Frontal cortex (tissue), 4 donors: Measurements from ENCODE around the gene UTP15. TPM values are rescaled to one million over a fixed set of nuclear protein-coding genes. Genes with fewer than 3 reads are reported as not detected.
A peak's percentile ranks its signal among the peaks of the same experiment; 100 is the strongest.

Experiments used
- DNase-seq, 2 donors: peaks; one replicate each; pipeline ENCODE4 v3.0.0; 2012; ENCODE audit warnings: low spot score in 2 of 2
- FAIRE-seq: peaks from 2 replicates; lab custom pipeline; 2012; peaks lifted over from hg19 to GRCh38; lab: Jason Lieb, UNC
- total RNA-seq: library from RNA; depleted of rRNA; stranded (reverse); fragments of >200 nt; gene quantifications from one replicate; pipeline ENCODE4 v1.2.3, GENCODE V29; 2014
- donor health status: control.
- donor health status: control.
- donor health status: control.

Gene UTP15
- total RNA-seq, 1 donor from 2014 or later: 31.4 TPM

- DNase-seq (no peak), FAIRE-seq (no peak)
These were observed 6.6 kb upstream of the UTP15 start for GRCh38 chr5:73558950-73559349.

DNA sequence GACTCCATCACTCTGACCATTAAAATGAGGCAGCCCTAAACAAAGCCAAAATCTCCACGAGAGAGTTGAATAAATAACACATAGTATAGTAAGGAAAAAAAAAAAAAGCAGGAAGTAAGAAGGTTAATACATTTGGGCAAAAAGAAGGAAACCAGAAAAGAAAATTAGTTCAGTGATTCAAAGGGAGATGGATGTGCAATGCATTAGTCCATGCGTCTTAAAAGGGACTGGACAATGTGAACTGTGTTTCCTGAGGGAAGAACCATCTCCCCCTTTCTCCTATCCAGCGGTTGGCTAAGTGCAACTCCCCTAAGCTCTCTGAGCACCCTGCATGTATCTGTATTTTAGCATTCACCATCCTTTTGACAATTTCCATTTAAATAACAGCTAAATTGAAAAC is 1.5 kb upstream of the UTP15 start:
- no peak for FAIRE-seq
- DNase-seq: no peak

GRCh38 chr5:73564675-73565074 is 868 bp upstream of the UTP15 start:
- no peak for FAIRE-seq
- no peak for DNase-seq

GRCh38 chr5:73565969-73566547 is 515 bp downstream of the UTP15 start:
- DNase-seq (no peak), FAIRE-seq (no peak)

GRCh38 chr5:73582285-73583145 is 17.0 kb downstream of the UTP15 start:
- FAIRE-seq (no peak), DNase-seq (no peak)

GRCh38 chr5:73587923-73588322 is 22.4 kb downstream of the UTP15 start:
- DNase-seq (no peak), FAIRE-seq (no peak)

DNA sequence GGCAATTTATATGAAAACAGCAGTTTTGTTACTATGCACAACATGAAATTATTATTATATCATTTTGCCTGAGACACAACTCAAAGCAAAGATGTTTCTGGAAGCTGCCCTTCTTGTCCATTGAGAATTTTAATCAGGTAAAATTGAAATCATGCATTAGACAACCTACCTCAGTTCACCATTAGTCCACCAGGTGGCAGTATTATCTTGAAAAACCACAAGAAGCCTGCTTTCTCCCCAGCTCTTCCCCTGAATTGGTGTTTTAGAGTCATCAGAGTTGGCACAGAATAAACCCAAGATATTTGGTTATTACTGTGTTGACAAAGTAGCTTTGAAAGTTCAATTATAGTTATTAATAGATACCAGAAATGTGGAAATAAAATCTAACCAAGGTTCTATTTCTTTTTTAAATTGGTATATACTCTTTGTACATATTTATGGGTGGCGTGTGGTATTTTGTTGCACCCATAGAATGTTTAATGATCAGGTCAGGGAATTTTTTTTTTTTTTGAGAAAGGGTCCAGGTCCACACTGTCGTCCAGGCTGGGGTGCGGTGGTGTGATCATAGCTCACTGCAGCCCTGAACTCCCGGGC is 25.7 kb downstream of the UTP15 start:
- DNase-seq (peak; percentile 13 to 31), FAIRE-seq (peak; percentile 66)

DNA sequence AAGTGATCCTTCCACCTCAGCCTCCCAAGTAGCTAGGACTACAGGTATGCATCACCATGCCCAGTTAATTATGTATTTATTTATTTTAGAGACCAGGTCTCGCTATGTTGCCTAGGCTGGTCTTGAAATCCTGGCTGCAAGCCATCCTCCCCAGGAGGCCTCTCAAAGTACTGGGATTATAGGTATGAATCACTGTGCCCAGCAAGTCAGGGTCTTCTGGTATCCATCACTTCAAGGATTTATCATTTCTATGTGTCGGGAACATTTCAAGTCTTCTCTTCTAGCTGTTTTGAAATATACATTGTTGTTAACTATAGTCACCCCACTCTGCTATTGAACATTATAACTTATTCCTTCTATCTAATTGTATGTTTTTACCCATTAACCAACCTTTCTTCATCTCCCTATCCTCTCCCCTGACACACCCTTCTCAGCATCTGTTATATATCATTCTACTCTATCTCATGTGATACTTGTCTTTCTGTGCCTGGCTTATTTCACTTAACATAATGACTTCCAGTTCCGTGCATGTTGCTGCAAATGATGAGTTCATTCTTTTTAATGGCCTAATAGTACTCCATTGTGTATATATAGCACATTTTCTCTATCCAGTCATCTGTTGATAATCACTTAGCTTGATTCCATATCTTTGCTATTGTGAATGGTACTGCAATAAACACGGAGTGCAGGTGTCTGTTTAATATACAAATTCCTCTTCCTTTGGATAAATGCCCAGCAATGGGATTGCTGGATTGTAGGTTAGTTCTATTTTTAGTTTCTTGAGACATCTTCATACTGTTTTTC is 26.4 kb downstream of the UTP15 start:
- DNase-seq (no peak), FAIRE-seq (no peak)

DNA sequence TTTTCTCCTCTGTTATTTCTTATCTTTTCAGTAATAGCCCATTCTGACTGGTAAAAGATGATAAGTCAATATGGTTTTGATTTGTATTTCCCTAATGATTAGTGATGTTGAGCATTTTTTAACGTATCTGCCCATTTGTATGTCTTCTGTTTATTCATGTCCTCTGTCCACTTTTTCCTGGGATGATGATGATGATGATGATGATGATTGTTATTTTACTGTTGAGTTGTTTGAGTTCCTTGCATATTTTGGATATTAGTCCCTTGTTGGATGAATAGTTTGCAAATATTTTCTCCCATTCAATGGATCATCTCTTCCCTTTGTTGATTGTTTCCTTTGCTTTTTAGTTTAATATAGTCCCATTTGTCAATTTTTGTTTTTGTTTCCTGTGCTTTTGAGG is 27.0 kb downstream of the UTP15 start:
- no peak for FAIRE-seq
- DNase-seq: no peak

DNA sequence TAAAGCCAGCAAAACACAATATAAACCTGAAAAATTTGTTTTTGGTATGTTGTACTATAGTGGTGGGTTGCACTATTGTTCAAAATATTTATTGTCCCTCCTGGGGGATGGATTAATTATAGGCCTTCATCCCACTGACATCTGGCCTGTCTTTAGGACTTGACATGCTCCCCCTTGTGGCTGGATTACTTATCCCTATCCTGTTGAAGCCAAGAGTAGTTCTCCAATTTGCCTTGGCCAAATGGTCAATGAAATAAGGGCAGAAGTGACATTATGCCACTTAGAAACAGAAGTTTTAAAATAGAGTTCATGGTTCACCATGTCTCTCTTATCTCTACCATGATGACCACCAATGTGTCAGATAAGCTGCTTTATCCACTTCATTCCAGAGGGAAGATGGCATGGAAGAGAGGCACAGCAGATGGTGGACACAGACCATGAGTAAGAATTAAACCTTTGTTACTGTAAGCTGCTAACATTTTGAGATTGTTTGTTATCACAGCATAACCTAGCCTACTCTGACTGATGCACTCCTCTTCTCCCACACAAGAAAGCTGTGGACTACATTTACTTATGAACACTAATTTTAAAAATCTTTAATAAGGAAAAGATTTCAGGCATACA is 31.3 kb downstream of the UTP15 start:
- FAIRE-seq (no peak), DNase-seq (no peak)

GRCh38 chr5:73599380-73599779 is 33.8 kb downstream of the UTP15 start:
- no peak for FAIRE-seq

GRCh38 chr5:73603998-73604397 is 38.5 kb downstream of the UTP15 start:
- no peak for DNase-seq
- FAIRE-seq: no peak

More at GRCh38 chr5:73599380-73599779, 33.8 kb downstream of the UTP15 start:
- DNase-seq: no peak

DNA sequence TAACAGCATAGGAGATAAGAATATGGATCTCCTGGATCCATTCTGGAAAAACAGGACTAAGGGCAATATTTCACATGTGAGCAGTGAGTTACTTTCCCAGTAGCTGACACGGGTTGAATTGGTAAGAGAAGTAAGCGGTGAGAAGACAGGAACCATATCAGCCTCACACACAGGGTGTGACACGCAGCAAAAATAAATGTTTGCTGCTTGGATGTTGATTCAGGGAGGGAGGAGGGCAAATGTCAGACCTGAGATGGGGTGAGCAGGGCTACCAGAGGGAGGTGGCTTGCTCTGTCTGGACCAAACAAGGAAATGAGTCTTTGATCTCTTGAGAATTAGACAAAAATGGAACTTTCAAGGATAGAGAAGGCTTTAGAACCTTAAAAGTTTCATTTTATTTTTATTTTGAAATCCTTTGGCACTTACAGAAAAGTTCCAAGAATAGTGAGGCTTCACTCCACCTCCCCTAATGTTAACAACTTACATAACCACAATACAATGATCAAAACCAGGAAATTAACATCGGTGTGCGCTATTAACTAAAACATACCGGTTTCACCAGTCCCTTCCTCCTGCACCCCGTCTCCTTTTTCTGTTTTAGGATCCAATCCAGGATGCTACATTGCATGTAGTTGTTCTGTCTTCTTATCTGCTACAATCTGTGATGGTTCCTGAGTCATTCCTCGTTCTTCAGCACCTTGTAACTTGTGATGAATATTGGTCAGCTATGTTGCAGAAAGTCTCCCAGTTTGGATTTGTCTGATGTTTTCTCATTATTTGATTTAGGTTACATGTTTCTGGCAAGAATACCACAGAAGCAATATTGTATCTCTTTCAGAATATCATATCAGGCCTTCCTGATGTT is 39.9 kb downstream of the UTP15 start:
- FAIRE-seq (no peak), DNase-seq (no peak)

DNA sequence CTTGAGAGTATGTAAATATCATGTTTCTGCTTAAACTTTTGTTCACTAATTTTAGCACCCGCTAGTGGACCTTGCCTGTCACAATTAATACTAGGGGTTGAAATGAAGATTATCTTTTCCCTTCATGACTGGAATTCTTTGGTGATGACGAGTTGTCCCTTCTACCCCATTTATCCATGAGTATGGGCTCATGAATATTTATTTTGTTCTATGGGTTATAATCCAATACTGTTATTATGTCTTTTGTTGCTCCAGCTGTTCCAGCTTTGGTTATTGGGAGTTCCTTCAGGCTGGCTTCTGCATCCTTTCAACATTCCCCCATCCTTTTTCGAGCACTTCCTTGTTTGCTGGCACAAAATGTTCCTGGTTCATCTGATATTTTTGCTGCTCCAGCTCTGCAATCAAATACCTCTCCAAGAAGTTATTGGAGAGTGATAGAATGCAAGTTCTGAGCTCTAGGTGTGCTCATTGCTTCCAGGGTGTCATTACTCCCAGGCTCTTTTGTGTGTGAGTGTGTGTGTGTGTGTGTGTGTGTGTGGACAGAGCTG is 40.7 kb downstream of the UTP15 start:
- FAIRE-seq (no peak), DNase-seq (no peak)

DNA sequence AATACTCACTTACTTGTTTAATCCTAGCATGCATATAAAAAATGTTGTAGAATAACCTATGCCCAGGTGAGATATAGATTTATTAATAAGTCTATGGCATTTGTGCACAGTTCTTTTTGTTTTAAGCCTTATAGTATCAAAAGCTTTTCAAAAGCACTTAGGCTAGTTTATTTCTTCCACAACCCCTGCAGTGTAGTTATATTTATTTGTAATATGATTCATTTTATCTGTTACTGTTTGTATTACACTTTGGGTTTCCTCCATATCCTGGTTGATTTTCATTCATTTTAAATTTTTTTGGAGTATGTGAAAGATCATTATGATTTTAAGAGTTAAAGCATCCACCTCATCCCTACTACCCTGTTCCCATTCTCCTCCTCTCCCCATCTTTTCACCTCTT is 41.7 kb downstream of the UTP15 start:
- DNase-seq (no peak), FAIRE-seq (no peak)

DNA sequence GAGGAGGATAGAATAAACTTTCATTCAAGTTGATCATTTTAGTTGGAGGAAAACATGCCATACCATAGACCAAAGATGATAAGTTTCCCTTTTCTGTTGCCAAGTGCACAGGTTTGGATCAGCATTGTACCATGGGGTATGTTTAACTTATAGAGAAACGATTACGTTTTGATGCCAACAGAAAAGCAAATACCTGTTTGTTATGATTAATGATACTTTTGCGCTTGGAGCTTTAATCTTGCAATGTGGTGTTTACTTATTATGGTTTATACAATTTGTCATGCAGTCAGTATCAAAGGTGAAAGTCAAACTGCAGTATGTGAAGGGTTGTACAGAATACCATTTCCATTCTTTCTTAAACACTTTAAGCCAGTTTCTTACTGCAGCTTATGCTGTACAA is 47.3 kb downstream of the UTP15 start:
- FAIRE-seq: no peak

DNA sequence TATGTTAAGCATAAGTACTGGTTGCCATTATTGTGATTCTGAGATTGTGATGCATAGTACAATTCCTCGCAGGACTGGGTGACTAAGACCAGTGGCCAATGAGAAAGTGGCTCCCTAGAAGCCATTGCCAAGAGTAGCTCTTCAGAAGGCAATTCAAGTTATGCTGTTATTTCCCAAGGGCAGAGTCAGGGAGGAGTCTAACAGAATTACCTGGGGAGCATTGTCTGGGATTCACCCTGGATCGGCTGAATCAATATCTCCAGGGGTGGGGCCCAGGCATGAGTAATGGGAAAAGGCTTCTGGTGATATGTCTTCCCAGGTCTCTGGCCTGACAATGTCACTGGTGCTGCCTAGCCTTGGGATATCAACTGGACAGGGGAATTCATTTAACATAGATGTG is 49.5 kb downstream of the UTP15 start:
- DNase-seq: no peak
- FAIRE-seq: no peak

More for the DNA sequence above, 47.3 kb downstream of the UTP15 start:
- DNase-seq: no peak

GRCh38 chr5:73615947-73616346 is 50.4 kb downstream of the UTP15 start:
- no peak for FAIRE-seq
- DNase-seq: no peak
